PC-3 (cell line): ENCODE data around the gene NALCN. TPM values are rescaled to one million over a fixed set of nuclear protein-coding genes. Genes with fewer than 3 reads are reported as not detected.

ENCODE experiments used
- ATAC-seq: fragments of 200-7000 bp; cut with Tn5 transposase; 2 replicates; pipeline ENCODE4 v1.9.1; 2020; ENCODE audit warnings: mild to moderate bottlenecking, moderate library complexity
- Bru-seq: library from RNA; stranded (reverse); fragments of 400-500 nt; gene quantifications from one replicate; lab custom pipeline; 2021; lab: Mats Ljungman, UMichigan
- BruChase-seq, 2 experiments: library from RNA; stranded (reverse); fragments of 400-500 nt; gene quantifications; one replicate each; lab custom pipeline; 2021; lab: Mats Ljungman, UMichigan
- BruUV-seq: library from RNA; stranded (reverse); fragments of 400-500 nt; replicated peaks from 2 replicates; lab custom pipeline; 2021; lab: Mats Ljungman, UMichigan
- CTCF ChIA-PET: fragments of 300-600 bp; sonication (Branson Sonifier 250); formaldehyde crosslinking; loops from one replicate; lab custom pipeline; 2022; ENCODE audit warnings: antibody characterized with exemption; lab: Charles Lee
- POLR2A ChIA-PET: fragments of 300-600 bp; sonication (Branson Sonifier 250); formaldehyde crosslinking; loops from one replicate; lab custom pipeline; 2022; ENCODE audit warnings: antibody characterized with exemption; ENCODE audit not compliant: unreplicated experiment; lab: Charles Lee
- DNase-seq: peaks from one replicate; pipeline ENCODE4 v3.0.0-alpha.2; 2015
- H2AFZ ChIP-seq: fragments of 300-600 bp; sonication (generic); 2 replicates; pipeline ENCODE4 v1.6.0; 2016; ENCODE audit warnings: antibody characterized with exemption, low read length
- H3F3A ChIP-seq: fragments of 300-600 bp; sonication (generic); one replicate; pipeline ENCODE4 v1.6.0; 2017; ENCODE audit warnings: antibody characterized with exemption, low read length, control low read depth, mild to moderate bottlenecking; ENCODE audit not compliant: unreplicated experiment
- H3K27ac ChIP-seq: fragments of 300-600 bp; sonication (generic); 2 replicates; pipeline ENCODE4 v1.5.1; 2016; ENCODE audit warnings: mild to moderate bottlenecking, low read length
- H3K27me3 ChIP-seq: fragments of 300-600 bp; sonication (generic); 2 replicates; pipeline ENCODE4 v1.6.1; 2016; ENCODE audit warnings: low read length, mixed read lengths
- H3K36me3 ChIP-seq: fragments of 300-600 bp; sonication (generic); 2 replicates; pipeline ENCODE4 v1.6.1; 2016; ENCODE audit warnings: low read depth, mixed run types, low read length, mixed read lengths
- H3K4me1 ChIP-seq: fragments of 300-600 bp; sonication (generic); 2 replicates; pipeline ENCODE4 v1.5.1; 2016; ENCODE audit warnings: low read length; ENCODE audit not compliant: insufficient read depth
- H3K4me2 ChIP-seq: fragments of 300-600 bp; sonication (generic); 2 replicates; pipeline ENCODE4 v1.6.0; 2016; ENCODE audit warnings: low read length
- H3K4me3 ChIP-seq: fragments of 300-600 bp; sonication (generic); 2 replicates; pipeline ENCODE4 v1.5.1; 2016; ENCODE audit warnings: mild to moderate bottlenecking, low read length, mixed read lengths
- H3K79me2 ChIP-seq: fragments of 300-600 bp; sonication (generic); 2 replicates; pipeline ENCODE4 v1.6.1; 2017; ENCODE audit warnings: low read length, mixed read lengths
- H3K9ac ChIP-seq: fragments of 300-600 bp; sonication (generic); 2 replicates; pipeline ENCODE4 v1.6.0; 2016; ENCODE audit warnings: mild to moderate bottlenecking, low read length
- H3K9me2 ChIP-seq: fragments of 300-600 bp; sonication (generic); replicated peaks from 2 replicates; pipeline ENCODE4 v1.6.1; 2016; ENCODE audit warnings: mixed run types, low read length, mixed read lengths
- H3K9me3 ChIP-seq: fragments of 300-600 bp; sonication (generic); 2 replicates; pipeline ENCODE4 v1.6.1; 2016; ENCODE audit warnings: low read length, mixed read lengths
- H4K20me1 ChIP-seq: fragments of 300-600 bp; sonication (generic); 2 replicates; pipeline ENCODE4 v1.6.1; 2016; ENCODE audit warnings: low read length, mixed read lengths
- EZH2 ChIP-seq: fragments of 300-600 bp; sonication (generic); IDR thresholded peaks from one replicate; pipeline ENCODE4 v1.6.1; 2017; ENCODE audit warnings: antibody characterized with exemption, mild to moderate bottlenecking, low read length; ENCODE audit not compliant: unreplicated experiment
- EZH2phosphoT487 ChIP-seq: fragments of 300-600 bp; sonication (generic); IDR thresholded peaks from 2 replicates; pipeline ENCODE4 v1.6.1; 2018; ENCODE audit warnings: mild to moderate bottlenecking, antibody characterized with exemption, low read length, borderline replicate concordance
- intact Hi-C: fragments of 100-400 bp; cut with micrococcal nuclease; formaldehyde crosslinking; loops from 2 replicates; pipeline ENCODE4 v1.9.0; 2023
- long read RNA-seq: library from polyadenylated mRNA; unstranded; transcript quantifications from one replicate; pipeline ENCODE4 v2.0.0, GENCODE V29; 2021; ENCODE audit not compliant: unreplicated experiment
- total RNA-seq: library from RNA; depleted of rRNA; stranded (reverse); fragments of >200 nt; gene quantifications from 2 replicates; pipeline ENCODE4 v1.2.3, GENCODE V29; 2014; rRNA removed
- TF ChIP-seq, protein P1 (sequence below): fragments of 300-600 bp; sonication (generic); conservative IDR thresholded peaks from 2 replicates; pipeline ENCODE4 v1.5.1; 2017; ENCODE audit warnings: antibody characterized with exemption, low read depth, mild to moderate bottlenecking, low read length

The NALCN gene
- 6.4 and 11.8 TPM in 2 replicates for total RNA-seq
- Bru-seq, nascent RNA: percentile 56 among the genes with signal in this experiment
- percentile 46 among the genes with signal in this experiment for BruChase-seq, experiment 1, labeled RNA remaining after a 6-hour chase
- percentile 58 among the genes with signal in this experiment for BruChase-seq, experiment 2, labeled RNA remaining after a 2-hour chase
- long read RNA-seq, full-length matches to known transcripts: 2 of 16 reads
- long read RNA-seq, partial matches to known transcripts: 3 of 16 reads
- long read RNA-seq, other reads (novel, unspliced or antisense): 11 of 16 reads

DNA sequence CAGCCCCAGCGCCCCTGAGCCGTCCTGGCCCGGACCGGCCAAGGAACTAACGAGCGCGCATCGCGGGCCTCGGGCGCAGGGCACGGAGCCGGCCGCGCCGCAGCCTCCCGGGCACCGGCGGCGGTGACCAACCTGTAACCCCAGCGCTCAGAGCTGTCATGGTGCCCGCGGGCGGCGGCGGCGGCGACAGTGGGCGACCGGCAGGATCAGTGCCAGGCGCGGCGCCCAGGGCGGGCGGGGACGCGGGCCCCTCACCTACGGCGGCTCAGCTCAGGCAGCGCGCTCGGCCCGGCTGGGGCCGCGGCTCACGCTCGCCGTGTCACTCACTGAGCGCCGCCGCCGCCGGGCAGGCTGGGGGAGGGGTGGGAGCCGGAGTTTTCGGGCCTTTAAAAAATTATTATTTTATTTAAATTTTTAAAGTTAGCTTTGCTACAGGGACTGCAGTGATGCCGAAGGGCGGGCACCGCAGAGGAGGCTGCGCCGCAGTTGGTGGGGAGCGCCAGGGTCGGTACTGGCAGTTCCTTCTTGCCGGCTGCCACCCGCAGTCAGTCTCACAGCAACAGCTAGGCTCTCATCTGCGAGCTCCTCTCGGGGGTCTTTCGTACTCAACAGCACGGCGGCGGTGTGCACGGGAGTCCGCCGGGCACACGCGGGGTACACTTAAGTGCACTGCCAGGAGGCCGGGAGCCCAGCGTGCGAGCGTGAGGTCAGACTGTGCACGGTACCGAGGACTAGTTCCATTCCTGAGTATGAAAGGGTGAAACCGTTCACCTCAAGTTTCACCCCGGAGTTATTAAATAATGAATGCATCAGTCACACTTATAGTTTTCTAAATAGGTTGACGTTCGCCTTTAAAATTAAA lies at the start of gene NALCN:
Gene NALCN (minus strand): TSS at position 328 of the 862 bp plus-strand sequence. CDS start 17,382 bp downstream, outside the sequence.
- BruUV-seq: TSS peak; percentile 72

GRCh38 chr13:101465877-101466276 lies 49.6 kb upstream of the NALCN start:
- peaks cover 91% of the 10 kb centered on the region for H3K79me2 ChIP-seq
- no peak overlapping the region for H2AFZ ChIP-seq
- ChIA-PET CTCF (no interaction called here), POLR2A (no interaction called here)
- H4K20me1 ChIP-seq: no peaks in the 10 kb centered on the region
- H3K36me3 ChIP-seq: peaks cover 14% of the 10 kb centered on the region
- H3K27me3 ChIP-seq: no peaks in the 10 kb centered on the region
- no TSS peak for BruUV-seq
- no peak for TF ChIP-seq EZH2phosphoT487
- TF ChIP-seq, protein P1, sequence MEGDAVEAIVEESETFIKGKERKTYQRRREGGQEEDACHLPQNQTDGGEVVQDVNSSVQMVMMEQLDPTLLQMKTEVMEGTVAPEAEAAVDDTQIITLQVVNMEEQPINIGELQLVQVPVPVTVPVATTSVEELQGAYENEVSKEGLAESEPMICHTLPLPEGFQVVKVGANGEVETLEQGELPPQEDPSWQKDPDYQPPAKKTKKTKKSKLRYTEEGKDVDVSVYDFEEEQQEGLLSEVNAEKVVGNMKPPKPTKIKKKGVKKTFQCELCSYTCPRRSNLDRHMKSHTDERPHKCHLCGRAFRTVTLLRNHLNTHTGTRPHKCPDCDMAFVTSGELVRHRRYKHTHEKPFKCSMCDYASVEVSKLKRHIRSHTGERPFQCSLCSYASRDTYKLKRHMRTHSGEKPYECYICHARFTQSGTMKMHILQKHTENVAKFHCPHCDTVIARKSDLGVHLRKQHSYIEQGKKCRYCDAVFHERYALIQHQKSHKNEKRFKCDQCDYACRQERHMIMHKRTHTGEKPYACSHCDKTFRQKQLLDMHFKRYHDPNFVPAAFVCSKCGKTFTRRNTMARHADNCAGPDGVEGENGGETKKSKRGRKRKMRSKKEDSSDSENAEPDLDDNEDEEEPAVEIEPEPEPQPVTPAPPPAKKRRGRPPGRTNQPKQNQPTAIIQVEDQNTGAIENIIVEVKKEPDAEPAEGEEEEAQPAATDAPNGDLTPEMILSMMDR: no peak
- DNase-seq: peak; percentile 72
- peaks cover 28% of the 10 kb centered on the region for H3K4me1 ChIP-seq
- H3K4me3 ChIP-seq: no peak overlapping the region
- peak overlapping the region; percentile 47 for H3K27ac ChIP-seq
- H3K9ac ChIP-seq: no peak overlapping the region
- H3F3A ChIP-seq: no peaks in the 10 kb centered on the region
- peak; percentile 65 for ATAC-seq
- H3K9me2 ChIP-seq: no peaks in the 10 kb centered on the region
- peak overlapping the region; percentile 34 for H3K4me2 ChIP-seq
- intact Hi-C loops: no loop called here
- H3K9me3 ChIP-seq: no peaks in the 10 kb centered on the region

More for the DNA sequence above, at the start of gene NALCN:
- no peaks in the 10 kb centered on the region for H3K27me3 ChIP-seq
- CTCF ChIA-PET: no interaction called here
- DNase-seq (peak; percentile 39), ATAC-seq (peak; percentile 75)
- peak within 1 kb of the TSS; percentile 92 for H2AFZ ChIP-seq
- H3K79me2 ChIP-seq: peaks cover 21% of the 10 kb centered on the region
- H3K4me2 ChIP-seq: peak within 1 kb of the TSS; percentile 96
- H4K20me1 ChIP-seq: no peaks in the 10 kb centered on the region
- peak within 1 kb of the TSS; percentile 91 for H3K4me3 ChIP-seq
- intact Hi-C loops: loop anchor here (2.0 to 5.0 kb wide), 2 partner anchors 36 to 96 kb away; partner anchors contain the start of gene ITGBL1
- no peaks in the 10 kb centered on the region for H3K9me2 ChIP-seq
- H3K4me1 ChIP-seq: peaks cover 22% of the 10 kb centered on the region
- TF ChIP-seq EZH2phosphoT487 (no peak), EZH2 (no peak)
- TF ChIP-seq, protein P1: no peak
- peak within 1 kb of the TSS; percentile 87 for H3K9ac ChIP-seq
- peak within 1 kb of the TSS; percentile 90 for H3K27ac ChIP-seq
- no peaks in the 10 kb centered on the region for H3K9me3 ChIP-seq
- no peaks in the 10 kb centered on the region for H3K36me3 ChIP-seq
- POLR2A ChIA-PET: interaction anchor here (1.0 kb wide), 1 partner anchor 37 kb away, joined by 3 read pairs; no protein-coding TSS in a partner anchor
- H3F3A ChIP-seq: no peaks in the 10 kb centered on the region
